ENCODE data around the gene NRM.

The NRM gene

DNA sequence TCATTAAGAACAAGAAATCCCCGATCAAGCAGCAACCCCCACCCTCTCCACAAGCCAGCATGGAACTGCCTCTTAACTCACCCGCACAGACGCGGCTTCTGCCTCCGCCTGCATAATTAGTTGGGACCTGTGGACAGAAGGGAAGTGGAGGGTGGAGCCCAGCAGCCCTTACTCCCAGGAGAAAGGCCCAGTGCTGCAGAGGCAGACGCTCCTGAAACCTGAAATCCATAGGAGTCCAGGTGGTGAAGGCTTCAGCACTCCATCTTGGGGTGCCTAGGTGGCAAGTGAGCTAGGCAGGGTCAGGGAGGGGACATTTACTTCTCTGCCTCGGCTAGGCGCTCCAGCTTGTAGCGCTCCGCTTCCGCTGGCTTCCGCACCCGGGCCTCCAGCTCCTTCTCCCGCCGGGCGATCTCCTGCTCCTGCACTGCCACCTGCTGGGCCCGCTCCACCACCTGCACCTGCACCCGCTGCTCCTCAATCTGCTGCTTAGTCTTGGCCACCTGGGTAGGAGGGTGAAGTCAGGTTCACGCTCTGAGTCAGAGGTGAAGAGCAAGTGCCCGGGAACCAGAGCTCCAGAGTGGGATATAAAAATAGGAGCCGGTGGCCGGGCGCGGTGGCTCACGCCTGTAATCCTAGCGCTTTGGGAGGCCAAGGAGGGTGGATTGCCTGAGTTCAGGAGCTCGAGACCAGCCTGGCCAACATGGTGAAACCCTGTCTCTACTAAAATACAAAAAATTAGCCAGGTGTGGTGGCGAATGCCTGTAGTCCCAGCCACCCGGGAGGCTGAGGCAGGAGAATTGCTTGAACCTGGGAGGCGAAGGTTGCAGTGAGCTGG is 40.0 kb upstream of the NRM start:
- no peaks in the 10 kb centered on the region for H3K27me3 ChIP-seq (replicated peaks in 2 of 5; ENCODE audit: control insufficient read depth in 4 of 5, insufficient read depth in 5 of 5, low read length in 4 of 5)
- CTCF ChIA-PET: interaction anchor here (0.6 to 30.1 kb wide), 29 partner anchors 9 to 356 kb away, joined by 3 to 622 read pairs (median 4); partner anchors contain the start of genes DHX16, FLOT1, IER3 and TUBB
- peak overlapping the region in 3 of 7 experiments; percentile 31 to 42 (median 41) for H3K4me3 ChIP-seq (ENCODE audit: control insufficient read depth in 1 of 7, extremely low read depth in 1 of 7, insufficient read depth in 4 of 7, low read depth in 2 of 7, low read length in 6 of 7)
- WGBS (ENCODE audit: insufficient coverage): 50% methylated on average over 15 of the region's 30 CpGs
- H3K27ac ChIP-seq (ENCODE audit: insufficient read depth in 1 of 2, low read depth in 1 of 2, low read length in 2 of 2, poor library complexity in 1 of 2, severe bottlenecking in 2 of 2): no peak overlapping the region
- H3K9me3 ChIP-seq (ENCODE audit: control extremely low read depth in 1 of 5, control insufficient read depth in 4 of 5, insufficient read depth in 2 of 5, low read depth in 1 of 5, low read length in 4 of 5): no peaks in the 10 kb centered on the region
- peak; percentile 79 to 86 (median 85) for DNase-seq
- peaks cover 9 to 64% (median 24%) of the 10 kb centered on the region in 4 experiments for H3K36me3 ChIP-seq (ENCODE audit: control insufficient read depth in 4 of 4, insufficient read depth in 4 of 4, low read length in 3 of 4)
- POLR2A ChIA-PET: interaction anchor here (0.6 to 1.4 kb wide), 8 partner anchors 9 to 908 kb away, joined by 3 to 7 read pairs (median 3); partner anchors contain the start of gene ATAT1
- peaks cover 0 to 26% (median 14%) of the 10 kb centered on the region in 4 experiments for H3K4me1 ChIP-seq (ENCODE audit: control extremely low read depth in 1 of 4, control insufficient read depth in 4 of 4, insufficient read depth in 4 of 4, low read length in 3 of 4)

DNA sequence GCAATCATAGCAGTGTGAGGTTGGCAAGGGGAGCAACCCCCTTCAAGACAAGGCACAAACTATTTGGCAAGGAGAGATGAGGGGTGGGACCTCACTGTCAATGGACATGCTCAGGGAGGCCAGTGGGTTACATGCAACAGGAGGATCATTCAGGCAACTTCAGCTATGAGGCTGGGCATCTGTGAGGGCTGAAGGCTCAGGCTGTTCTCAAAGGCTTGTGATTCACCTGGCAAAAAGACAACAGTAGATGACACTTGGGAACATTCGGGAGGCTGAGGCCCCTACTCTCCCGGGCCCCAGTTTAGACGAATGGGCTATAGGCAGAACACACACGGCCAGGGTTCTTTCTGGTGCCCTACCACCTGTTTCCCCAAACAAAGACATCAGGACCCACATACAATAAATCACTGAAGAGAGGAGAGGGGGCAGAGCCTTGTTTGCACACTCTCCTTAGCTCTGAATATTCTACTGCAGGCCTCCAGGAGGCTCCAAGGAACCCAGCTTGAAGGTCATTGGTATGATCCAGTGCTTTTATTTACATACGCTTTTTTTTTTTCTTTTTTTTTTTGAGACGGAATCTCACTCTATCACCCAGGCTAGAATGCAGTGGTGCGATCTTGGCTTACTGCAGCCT is 37.3 kb upstream of the NRM start:
- CTCF ChIA-PET: interaction anchor here (0.6 to 30.1 kb wide), 7 partner anchors 8 to 183 kb away, joined by 3 to 622 read pairs (median 4); partner anchors contain the start of gene DHX16
- H3K4me1 ChIP-seq (ENCODE audit: control extremely low read depth in 1 of 4, control insufficient read depth in 4 of 4, insufficient read depth in 4 of 4, low read length in 3 of 4): peaks cover 0 to 37% (median 22%) of the 10 kb centered on the region in 4 experiments
- no peak overlapping the region for H3K27ac ChIP-seq (ENCODE audit: insufficient read depth in 1 of 2, low read depth in 1 of 2, low read length in 2 of 2, poor library complexity in 1 of 2, severe bottlenecking in 2 of 2)
- POLR2A ChIA-PET: interaction anchor here (0.6 to 0.9 kb wide), 5 partner anchors 38 to 637 kb away, joined by 3 to 9 read pairs (median 4); no protein-coding TSS in a partner anchor
- peak in 2 of 3 donors; percentile 47 to 64 for DNase-seq
- H3K36me3 ChIP-seq (ENCODE audit: control insufficient read depth in 4 of 4, insufficient read depth in 4 of 4, low read length in 3 of 4): peaks cover 11 to 77% (median 42%) of the 10 kb centered on the region in 4 experiments
- H3K4me3 ChIP-seq (ENCODE audit: control insufficient read depth in 1 of 7, extremely low read depth in 1 of 7, insufficient read depth in 4 of 7, low read depth in 2 of 7, low read length in 6 of 7): no peak overlapping the region
- no peaks in the 10 kb centered on the region for H3K9me3 ChIP-seq (ENCODE audit: control extremely low read depth in 1 of 5, control insufficient read depth in 4 of 5, insufficient read depth in 2 of 5, low read depth in 1 of 5, low read length in 4 of 5)
- H3K27me3 ChIP-seq (replicated peaks in 2 of 5; ENCODE audit: control insufficient read depth in 4 of 5, insufficient read depth in 5 of 5, low read length in 4 of 5): no peaks in the 10 kb centered on the region
- 80% methylated on average over 1 of the region's 7 CpGs for WGBS (ENCODE audit: insufficient coverage)

- Histone ChIP-seq H3K4me1 (ENCODE audit: control extremely low read depth in 1 of 4, control insufficient read depth in 4 of 4, insufficient read depth in 4 of 4, low read length in 3 of 4) (peaks cover 6 to 45% (median 35%) of the 10 kb centered on the region in 4 experiments), H3K9me3 (ENCODE audit: control extremely low read depth in 1 of 5, control insufficient read depth in 4 of 5, insufficient read depth in 2 of 5, low read depth in 1 of 5, low read length in 4 of 5) (no peaks in the 10 kb centered on the region), H3K27ac (ENCODE audit: insufficient read depth in 1 of 2, low read depth in 1 of 2, low read length in 2 of 2, poor library complexity in 1 of 2, severe bottlenecking in 2 of 2) (peak overlapping the region in 1 of 2 experiments; percentile 38), H3K36me3 (ENCODE audit: control insufficient read depth in 4 of 4, insufficient read depth in 4 of 4, low read length in 3 of 4) (peaks cover 15 to 74% (median 49%) of the 10 kb centered on the region in 4 experiments), H3K27me3 (replicated peaks in 2 of 5; ENCODE audit: control insufficient read depth in 4 of 5, insufficient read depth in 5 of 5, low read length in 4 of 5) (no peaks in the 10 kb centered on the region), H3K4me3 (ENCODE audit: control insufficient read depth in 1 of 7, extremely low read depth in 1 of 7, insufficient read depth in 4 of 7, low read depth in 2 of 7, low read length in 6 of 7) (no peak overlapping the region)
- ChIA-PET CTCF (interaction anchor here (0.6 to 30.1 kb wide), 7 partner anchors 9 to 66 kb away, joined by 3 to 622 read pairs (median 4); partner anchors contain the start of genes DHX16 and MDC1), POLR2A (interaction anchor here (0.6 kb wide), 1 partner anchor 168 kb away, joined by 3 read pairs; no protein-coding TSS in a partner anchor)
- no peak for DNase-seq
- 95% methylated on average over 11 of the region's 11 CpGs for WGBS (ENCODE audit: insufficient coverage)
These were observed 36.0 kb upstream of the NRM start for GRCh38 chr6:30726506-30727413.

DNA sequence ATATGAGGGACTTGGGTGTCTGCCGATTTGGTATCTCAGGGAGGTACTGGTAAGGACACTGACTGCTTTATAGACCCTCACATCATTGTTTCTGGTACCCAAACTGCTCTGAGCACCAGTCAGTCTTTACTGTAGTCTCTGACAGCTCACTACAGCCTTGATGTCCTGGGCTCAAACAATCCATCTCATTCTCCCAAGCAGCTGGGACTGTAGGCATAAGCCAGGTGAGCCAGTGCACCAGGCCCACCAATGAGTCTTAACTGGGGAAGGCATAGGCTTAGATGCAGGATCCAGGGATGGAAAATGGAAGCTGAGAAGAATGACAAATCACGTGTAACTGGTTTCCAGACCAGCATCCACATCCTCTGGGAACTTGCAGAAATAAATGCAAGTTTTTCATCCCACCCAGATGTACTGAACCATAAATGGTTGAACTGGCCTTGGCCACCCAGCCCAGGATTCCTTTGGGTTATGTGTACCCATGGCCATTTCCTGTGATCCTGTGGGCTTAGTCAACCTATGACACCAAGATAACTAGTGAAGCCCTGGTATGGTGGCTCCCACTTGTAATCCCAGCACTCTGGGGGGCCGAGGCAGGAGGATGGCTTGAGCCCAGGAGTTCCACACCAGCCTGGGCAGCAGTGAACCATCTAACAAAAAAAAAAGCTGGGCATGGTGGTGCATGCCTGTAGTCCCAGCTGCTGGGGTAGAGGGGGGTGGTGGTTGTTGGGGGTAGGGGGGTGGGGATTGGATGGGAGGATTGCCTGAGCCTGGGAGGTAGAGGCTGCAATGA is 35.1 kb upstream of the NRM start:
- H3K27ac ChIP-seq (ENCODE audit: insufficient read depth in 1 of 2, low read depth in 1 of 2, low read length in 2 of 2, poor library complexity in 1 of 2, severe bottlenecking in 2 of 2): peak overlapping the region in 1 of 2 experiments; percentile 64

DNA sequence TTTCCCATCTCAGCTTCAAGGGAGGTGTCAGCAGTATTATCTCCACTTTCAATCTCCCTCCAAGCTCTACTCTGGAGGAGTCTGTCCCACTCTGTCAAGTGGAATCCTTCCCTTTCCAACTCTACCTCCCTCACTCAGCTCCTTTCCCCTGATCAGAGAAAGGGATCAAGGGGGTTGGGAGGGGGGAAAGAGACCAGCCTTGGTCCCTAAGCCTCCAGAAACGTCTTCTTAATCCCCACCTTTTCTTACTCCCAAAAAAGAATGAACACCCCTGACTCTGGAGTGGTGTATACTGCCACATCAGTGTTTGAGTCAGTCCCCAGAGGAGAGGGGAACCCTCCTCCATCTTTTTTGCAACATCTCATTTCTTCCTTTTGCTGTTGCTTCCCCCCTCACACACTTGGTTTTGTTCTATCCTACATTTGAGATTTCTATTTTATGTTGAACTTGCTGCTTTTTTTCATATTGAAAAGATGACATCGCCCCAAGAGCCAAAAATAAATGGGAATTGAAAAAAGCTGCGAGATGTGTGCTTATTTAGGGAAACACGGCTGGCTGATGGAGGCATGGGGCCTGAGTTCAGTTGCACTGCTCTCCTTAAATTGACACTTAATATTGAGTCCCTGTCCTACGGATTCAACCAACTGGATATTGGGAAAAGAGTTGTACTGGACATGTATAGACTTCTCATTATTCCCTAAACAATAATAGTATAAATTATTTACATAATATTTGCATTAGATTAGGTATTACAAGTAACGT is 34.3 kb upstream of the NRM start:
- peaks cover 15 to 65% (median 48%) of the 10 kb centered on the region in 4 experiments for H3K36me3 ChIP-seq (ENCODE audit: control insufficient read depth in 4 of 4, insufficient read depth in 4 of 4, low read length in 3 of 4)
- 88% methylated on average over 3 of the region's 6 CpGs for WGBS (ENCODE audit: insufficient coverage)

More for the DNA sequence above, 35.1 kb upstream of the NRM start:
- Histone ChIP-seq H3K27me3 (replicated peaks in 2 of 5; ENCODE audit: control insufficient read depth in 4 of 5, insufficient read depth in 5 of 5, low read length in 4 of 5) (no peaks in the 10 kb centered on the region), H3K36me3 (ENCODE audit: control insufficient read depth in 4 of 4, insufficient read depth in 4 of 4, low read length in 3 of 4) (peaks cover 15 to 73% (median 51%) of the 10 kb centered on the region in 4 experiments), H3K4me1 (ENCODE audit: control extremely low read depth in 1 of 4, control insufficient read depth in 4 of 4, insufficient read depth in 4 of 4, low read length in 3 of 4) (peaks cover 7 to 39% (median 36%) of the 10 kb centered on the region in 4 experiments), H3K4me3 (ENCODE audit: control insufficient read depth in 1 of 7, extremely low read depth in 1 of 7, insufficient read depth in 4 of 7, low read depth in 2 of 7, low read length in 6 of 7) (no peak overlapping the region), H3K9me3 (ENCODE audit: control extremely low read depth in 1 of 5, control insufficient read depth in 4 of 5, insufficient read depth in 2 of 5, low read depth in 1 of 5, low read length in 4 of 5) (no peaks in the 10 kb centered on the region)
- ChIA-PET POLR2A (interaction anchor here (0.6 kb wide), 1 partner anchor 167 kb away, joined by 3 read pairs; no protein-coding TSS in a partner anchor), CTCF (interaction anchor here (0.6 to 30.1 kb wide), 3 partner anchors 8 to 65 kb away, joined by 3 to 622 read pairs (median 3); partner anchors contain the start of genes DHX16 and MDC1)
- 89% methylated on average over 3 of the region's 3 CpGs for WGBS (ENCODE audit: insufficient coverage)
- no peak for DNase-seq

More for the DNA sequence above, 34.3 kb upstream of the NRM start:
- Histone ChIP-seq H3K27ac (ENCODE audit: insufficient read depth in 1 of 2, low read depth in 1 of 2, low read length in 2 of 2, poor library complexity in 1 of 2, severe bottlenecking in 2 of 2) (no peak overlapping the region), H3K9me3 (ENCODE audit: control extremely low read depth in 1 of 5, control insufficient read depth in 4 of 5, insufficient read depth in 2 of 5, low read depth in 1 of 5, low read length in 4 of 5) (no peaks in the 10 kb centered on the region), H3K4me1 (ENCODE audit: control extremely low read depth in 1 of 4, control insufficient read depth in 4 of 4, insufficient read depth in 4 of 4, low read length in 3 of 4) (peaks cover 7 to 32% (median 29%) of the 10 kb centered on the region in 4 experiments), H3K4me3 (ENCODE audit: control insufficient read depth in 1 of 7, extremely low read depth in 1 of 7, insufficient read depth in 4 of 7, low read depth in 2 of 7, low read length in 6 of 7) (no peak overlapping the region), H3K27me3 (replicated peaks in 2 of 5; ENCODE audit: control insufficient read depth in 4 of 5, insufficient read depth in 5 of 5, low read length in 4 of 5) (no peaks in the 10 kb centered on the region)
- ChIA-PET CTCF (interaction anchor here (0.7 to 30.1 kb wide), 4 partner anchors 10 to 48 kb away, joined by 3 to 622 read pairs (median 10); partner anchors contain the start of gene DHX16), POLR2A (no interaction called here)
- DNase-seq: no peak
